Activated naive CD4-positive, alpha-beta T cell treated with anti-CD3 and anti-CD28 coated beads, Interleukin-2, amount 50 U/mL, for 72 hours (primary cell): ENCODE data around the gene SYN1. TPM values are rescaled to one million over a fixed set of nuclear protein-coding genes. Genes with fewer than 3 reads are reported as not detected.
A peak's percentile ranks its signal among the peaks of the same experiment; 100 is the strongest.

Experiments
- ATAC-seq, 2 donors: fragments of 150-1000 bp; cut with Tn5 transposase; 2 replicates each; pipeline ENCODE4 v1.10.0; 2021; ENCODE audit warnings: mild to moderate bottlenecking in 2 of 2, moderate library complexity in 2 of 2
- DNase-seq, 2 donors: peaks; one replicate each; pipeline ENCODE4 v3.0.0; 2021 to 2022; ENCODE audit warnings: low spot score in 2 of 2
- H3K27ac Mint-ChIP-seq, 2 donors: one replicate each; pipeline ENCODE4 v1.8.0; 2022; ENCODE audit warnings: mild to moderate bottlenecking in 2 of 2, mixed read lengths in 2 of 2
- H3K36me3 Mint-ChIP-seq, 2 donors: one replicate each; pipeline ENCODE4 v1.8.0; 2022; ENCODE audit warnings: mixed read lengths in 2 of 2
- H3K9me3 Mint-ChIP-seq, 2 donors: one replicate each; pipeline ENCODE4 v1.8.0; 2022; ENCODE audit warnings: mixed read lengths in 2 of 2
- total RNA-seq, 2 donors: library from RNA; stranded (reverse); gene quantifications; one replicate each; pipeline ENCODE4 v1.2.3, GENCODE V29; 2022

Gene SYN1
- total RNA-seq, 2 donors from 2014 or later, result 0.47 to 3.0 TPM

DNA sequence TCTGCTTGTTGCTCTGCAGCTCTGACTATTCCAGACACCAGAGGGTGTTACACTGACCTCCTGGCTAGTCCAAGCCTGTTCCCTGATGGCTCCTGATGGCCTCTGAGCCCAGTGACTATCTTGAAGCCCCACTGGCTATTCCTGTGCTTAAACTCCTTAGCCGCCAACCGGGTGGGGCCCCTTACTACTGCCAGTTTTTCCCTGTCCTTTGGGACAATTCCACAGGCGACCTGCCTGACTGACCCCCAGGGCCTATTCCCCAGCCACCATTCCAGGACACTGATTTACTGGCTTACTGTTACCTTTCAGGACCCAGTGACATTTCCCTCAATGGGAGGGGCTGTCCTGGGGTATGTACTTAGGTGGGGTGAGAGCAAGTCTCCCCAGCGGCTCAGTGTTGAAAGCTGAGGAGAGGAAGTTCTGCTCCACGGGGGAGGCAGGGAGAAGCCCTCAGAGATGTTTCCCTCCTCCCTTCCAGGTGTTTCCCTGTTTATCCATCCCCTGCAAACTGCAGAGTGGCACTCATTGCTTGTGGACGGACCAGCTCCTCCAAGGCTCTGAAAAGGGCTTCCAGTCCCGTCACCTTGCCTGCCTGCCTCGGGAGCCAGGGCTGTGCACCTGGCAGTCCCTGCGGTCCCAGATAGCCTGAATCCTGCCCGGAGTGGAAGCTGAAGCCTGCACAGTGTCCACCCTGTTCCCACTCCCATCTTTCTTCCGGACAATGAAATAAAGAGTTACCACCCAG is 33.4 kb downstream of the SYN1 start:
- Mint-ChIP-seq H3K9me3 (no peaks in the 10 kb centered on the region), H3K27ac (no peak overlapping the region), H3K36me3 (no peaks in the 10 kb centered on the region)
- DNase-seq, result no peak
- no peak for ATAC-seq

DNA sequence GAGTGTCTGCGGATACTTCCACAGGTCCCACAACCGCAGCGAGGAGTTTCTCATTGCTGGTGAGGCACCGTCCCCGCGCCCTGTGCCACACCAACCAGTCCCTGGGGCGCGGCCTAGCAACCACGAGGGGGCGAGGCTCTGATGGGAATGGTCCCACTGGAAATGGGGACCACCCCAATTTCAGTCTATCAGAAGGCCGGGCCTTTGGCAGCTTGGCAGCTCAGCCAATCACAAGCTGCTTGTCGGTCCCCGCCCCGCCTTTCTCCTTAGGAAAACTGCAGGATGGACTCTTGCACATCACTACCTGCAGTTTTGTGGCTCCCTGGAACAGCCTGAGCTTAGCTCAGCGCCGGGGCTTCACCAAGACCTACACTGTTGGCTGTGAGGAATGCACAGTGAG is 34.4 kb downstream of the SYN1 start:
- Mint-ChIP-seq H3K9me3 (no peaks in the 10 kb centered on the region), H3K36me3 (no peaks in the 10 kb centered on the region), H3K27ac (no peak overlapping the region)
- no peak for ATAC-seq
- no peak for DNase-seq

DNA sequence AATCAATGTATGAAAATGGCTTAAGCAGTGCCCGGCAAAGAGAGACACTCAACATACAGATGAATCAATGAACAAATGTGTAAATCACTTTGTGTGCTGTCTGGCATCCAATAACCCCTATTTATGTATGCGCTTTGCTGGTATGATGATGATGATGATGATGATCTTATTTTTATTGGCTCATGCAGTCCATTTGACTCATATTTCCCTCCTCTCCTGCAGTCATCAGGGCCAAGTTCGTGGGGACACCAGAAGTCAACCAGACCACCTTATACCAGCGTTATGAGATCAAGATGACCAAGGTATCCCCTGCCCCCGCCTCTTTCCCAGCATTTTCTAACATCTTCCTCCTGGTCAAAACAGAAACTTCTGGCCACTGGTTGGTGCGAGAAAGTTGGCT is 34.9 kb downstream of the SYN1 start:
- DNase-seq (no peak), ATAC-seq (no peak)
- H3K27ac Mint-ChIP-seq, result no peak overlapping the region
- H3K36me3 Mint-ChIP-seq, result no peaks in the 10 kb centered on the region
- H3K9me3 Mint-ChIP-seq, result no peaks in the 10 kb centered on the region

DNA sequence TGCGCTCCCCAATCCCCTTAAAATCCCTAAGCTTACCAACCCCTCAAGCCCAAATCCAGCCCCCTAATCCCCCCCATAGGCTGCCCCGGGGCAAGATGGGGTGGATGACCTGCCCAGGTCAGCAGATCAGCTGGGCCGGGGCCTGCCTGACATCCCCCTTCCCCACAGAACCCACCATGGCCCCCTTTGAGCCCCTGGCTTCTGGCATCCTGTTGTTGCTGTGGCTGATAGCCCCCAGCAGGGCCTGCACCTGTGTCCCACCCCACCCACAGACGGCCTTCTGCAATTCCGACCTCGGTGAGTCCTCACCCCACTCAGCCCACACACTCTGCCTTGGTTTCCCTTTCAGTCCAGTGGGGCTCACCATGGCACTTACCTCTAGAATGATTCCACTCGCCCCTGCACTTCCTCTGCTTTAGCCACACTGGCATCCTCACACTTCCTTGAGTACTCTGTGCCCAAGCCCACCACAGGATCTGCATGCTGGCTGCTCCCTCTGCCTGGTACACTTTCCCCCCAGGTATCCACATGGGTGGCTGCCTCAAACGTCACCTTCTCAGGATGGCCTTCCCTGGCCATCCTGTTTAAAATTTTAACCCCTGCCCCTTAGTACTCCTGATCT is 36.3 kb downstream of the SYN1 start:
- peak overlapping the region in 1 of 2 donors; percentile 95 for H3K27ac Mint-ChIP-seq
- no peaks in the 10 kb centered on the region for H3K9me3 Mint-ChIP-seq
- H3K36me3 Mint-ChIP-seq, result no peaks in the 10 kb centered on the region
- ATAC-seq, result no peak
- no peak for DNase-seq

DNA sequence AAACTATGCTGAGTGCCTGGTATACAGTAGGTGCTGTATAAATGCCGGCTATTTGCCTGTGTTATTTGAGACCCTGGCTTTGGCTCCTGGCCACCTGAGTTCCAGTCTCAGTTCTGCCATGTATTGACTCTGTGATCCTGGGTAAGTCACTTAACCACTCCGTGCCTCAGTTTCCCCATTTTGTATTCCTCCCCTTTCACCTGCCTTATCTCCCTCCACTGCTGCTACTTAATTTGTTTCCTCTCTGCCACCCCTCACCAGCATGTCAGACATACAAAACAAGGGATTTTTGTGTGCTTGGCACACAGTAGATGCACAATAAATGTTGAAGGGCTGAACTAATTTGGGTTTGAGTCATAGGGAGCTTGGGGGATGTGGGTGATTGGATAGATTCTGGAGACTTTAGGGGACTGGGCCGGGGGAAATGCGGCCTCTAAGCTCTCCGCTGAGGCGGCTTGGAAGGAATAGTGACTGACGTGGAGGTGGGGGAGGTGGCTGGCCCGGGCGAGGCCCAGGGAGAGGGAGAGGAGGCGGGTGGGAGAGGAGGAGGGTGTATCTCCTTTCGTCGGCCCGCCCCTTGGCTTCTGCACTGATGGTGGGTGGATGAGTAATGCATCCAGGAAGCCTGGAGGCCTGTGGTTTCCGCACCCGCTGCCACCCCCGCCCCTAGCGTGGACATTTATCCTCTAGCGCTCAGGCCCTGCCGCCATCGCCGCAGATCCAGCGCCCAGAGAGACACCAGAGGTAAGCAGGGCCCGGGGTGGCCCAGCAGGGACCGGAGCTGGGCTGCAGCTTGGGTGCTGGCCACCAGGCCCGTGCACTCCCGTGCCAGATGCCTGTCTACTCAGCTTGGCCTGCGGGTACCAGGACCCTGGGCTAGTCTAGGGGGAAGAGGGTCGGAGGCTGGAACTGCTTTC is 37.7 kb downstream of the SYN1 start, which contains the start of gene TIMP1:
TSS of gene TIMP1 (plus strand) at position 706 of the 917 bp plus-strand sequence. CDS start 980 bp downstream, outside the sequence.
- ATAC-seq, result peak; percentile 91 to 95
- H3K9me3 Mint-ChIP-seq, result no peaks in the 10 kb centered on the region
- H3K27ac Mint-ChIP-seq, result peak within 1 kb of the TSS; percentile 83 to 95
- no peaks in the 10 kb centered on the region for H3K36me3 Mint-ChIP-seq
- peak; percentile 66 to 87 for DNase-seq

DNA sequence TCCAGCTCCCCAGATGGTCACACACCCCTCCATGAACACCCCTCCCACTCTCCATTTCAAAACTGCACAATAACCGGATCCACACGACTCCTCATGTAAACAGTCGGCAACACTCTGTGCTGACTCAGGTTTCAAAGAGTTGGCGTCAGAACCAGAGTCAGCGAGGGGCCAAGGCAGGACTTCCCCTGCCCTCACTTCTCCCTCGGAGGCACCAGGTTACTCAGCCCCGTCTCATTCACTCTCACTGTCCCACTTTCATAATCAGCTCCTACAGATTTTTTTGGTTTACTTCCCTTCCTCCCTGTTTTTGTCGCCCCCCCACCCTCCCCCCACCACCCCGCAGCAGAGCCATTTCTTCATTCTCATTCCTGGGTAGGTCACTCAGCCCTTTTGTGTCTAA is 40.1 kb downstream of the SYN1 start:
- no peaks in the 10 kb centered on the region for H3K9me3 Mint-ChIP-seq
- H3K36me3 Mint-ChIP-seq, result no peaks in the 10 kb centered on the region
- DNase-seq, result peak in 1 of 2 donors; percentile 23
- ATAC-seq, result peak; percentile 62 to 63
- no peak overlapping the region for H3K27ac Mint-ChIP-seq

DNA sequence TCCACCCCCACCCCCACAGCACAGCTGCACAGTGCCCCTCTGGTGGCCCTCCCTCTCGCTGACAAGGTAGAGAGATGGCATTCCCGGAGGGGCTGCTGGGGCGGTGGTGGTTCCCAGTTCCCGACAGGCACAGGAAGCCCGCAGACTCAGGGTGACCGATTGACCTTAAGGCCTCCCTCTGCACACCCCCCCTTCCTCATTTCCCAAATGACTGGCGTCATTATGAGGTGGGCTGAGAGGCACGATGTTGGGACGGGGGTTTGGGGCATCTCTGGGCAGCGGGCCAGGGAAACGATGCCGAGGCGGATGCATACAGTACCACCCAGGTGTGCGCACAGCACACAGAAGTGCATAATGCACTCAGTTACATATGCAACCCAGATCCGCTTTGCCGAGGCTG is 41.0 kb downstream of the SYN1 start:
- H3K9me3 Mint-ChIP-seq, result no peaks in the 10 kb centered on the region
- no peaks in the 10 kb centered on the region for H3K36me3 Mint-ChIP-seq
- ATAC-seq, result no peak
- DNase-seq, result no peak
- no peak overlapping the region for H3K27ac Mint-ChIP-seq

DNA sequence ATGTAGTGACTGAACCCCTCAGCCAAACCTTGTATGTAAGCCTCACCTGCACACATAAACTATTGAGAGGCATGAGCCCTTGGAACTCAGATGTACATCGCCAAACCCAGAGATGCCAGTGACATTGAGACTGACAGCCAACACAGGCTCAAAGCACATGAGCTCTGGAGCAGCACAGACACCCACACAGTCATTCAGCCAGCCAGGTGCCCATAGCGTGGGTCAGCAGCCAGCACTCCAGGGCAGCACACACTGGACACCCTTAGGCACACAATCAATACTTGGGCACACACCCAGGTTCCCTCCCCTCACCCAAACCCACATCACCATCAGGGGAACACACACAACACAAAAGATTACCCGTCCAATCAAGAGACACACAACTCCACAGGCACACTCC is 41.8 kb downstream of the SYN1 start:
- H3K27ac Mint-ChIP-seq, result peak overlapping the region in 1 of 2 donors; percentile 43
- H3K36me3 Mint-ChIP-seq, result no peaks in the 10 kb centered on the region
- no peak for ATAC-seq
- DNase-seq, result no peak
- no peaks in the 10 kb centered on the region for H3K9me3 Mint-ChIP-seq

DNA sequence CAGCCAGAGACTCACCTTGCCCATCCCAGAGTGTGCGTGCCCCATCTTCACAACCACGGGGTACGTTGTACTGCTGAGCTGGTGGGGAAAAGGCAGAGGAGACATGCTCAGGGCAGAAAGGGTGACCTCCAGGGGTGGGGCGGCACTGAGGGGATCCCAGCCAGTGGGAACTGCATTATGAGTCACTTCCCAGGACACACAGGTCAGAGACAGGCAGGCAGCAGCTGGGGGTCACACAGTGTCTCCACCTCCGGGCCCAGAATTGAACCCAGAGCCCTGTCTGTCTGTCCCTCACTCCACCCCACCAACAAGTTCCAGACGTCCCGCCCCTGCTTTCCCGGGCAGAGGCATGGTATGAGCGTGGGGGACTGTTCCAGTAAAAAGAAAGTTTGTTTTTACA is 42.2 kb downstream of the SYN1 start:
- no peak for ATAC-seq
- H3K27ac Mint-ChIP-seq, result no peak overlapping the region

DNA sequence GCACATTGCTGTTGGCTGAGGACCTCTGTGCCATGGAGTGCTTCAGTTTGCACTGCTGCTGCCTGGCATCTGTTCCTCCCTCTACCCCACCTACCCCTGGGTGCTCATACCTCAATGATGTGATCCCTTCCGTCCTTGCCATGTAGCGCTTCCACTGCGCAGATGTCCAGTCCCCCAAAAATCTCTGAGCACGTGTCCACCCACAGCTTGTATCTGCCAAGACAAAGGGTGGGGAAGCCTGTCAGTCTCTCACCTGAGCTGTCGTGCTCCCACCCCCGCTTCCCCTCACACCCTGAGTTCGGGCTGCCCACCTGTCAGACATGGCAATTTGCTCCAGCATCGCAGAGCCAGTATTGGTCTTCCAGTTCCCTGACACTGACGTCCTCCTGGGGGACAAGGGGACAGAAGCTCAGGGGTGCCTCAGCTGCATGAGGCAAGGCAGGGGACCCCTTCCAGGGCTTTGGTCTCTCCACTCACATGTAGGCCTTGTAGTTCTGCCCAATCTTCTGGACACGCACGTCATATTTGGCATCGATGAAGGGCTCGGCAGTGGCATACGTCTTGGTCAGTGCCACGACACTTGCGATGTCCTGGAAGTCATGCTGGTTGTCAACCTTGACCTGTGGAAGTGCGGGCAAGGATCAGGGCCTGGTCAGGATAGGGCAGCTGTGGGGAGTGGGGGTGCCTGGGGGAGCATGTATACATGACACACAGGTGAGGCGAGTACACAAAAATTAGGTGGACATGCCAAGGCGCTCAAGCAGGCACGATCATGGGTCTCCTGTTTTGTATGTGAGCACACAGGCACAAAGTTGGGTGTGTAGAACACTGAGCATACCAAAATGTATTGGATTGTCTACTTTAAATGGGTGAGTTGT is 43.4 kb downstream of the SYN1 start:
- Mint-ChIP-seq H3K36me3 (peaks cover 0 to 10% of the 10 kb centered on the region in 2 donors), H3K27ac (no peak overlapping the region)

More for the DNA sequence above, 42.2 kb downstream of the SYN1 start:
- H3K9me3 Mint-ChIP-seq, result no peaks in the 10 kb centered on the region
- H3K36me3 Mint-ChIP-seq, result no peaks in the 10 kb centered on the region
- DNase-seq, result no peak

DNA sequence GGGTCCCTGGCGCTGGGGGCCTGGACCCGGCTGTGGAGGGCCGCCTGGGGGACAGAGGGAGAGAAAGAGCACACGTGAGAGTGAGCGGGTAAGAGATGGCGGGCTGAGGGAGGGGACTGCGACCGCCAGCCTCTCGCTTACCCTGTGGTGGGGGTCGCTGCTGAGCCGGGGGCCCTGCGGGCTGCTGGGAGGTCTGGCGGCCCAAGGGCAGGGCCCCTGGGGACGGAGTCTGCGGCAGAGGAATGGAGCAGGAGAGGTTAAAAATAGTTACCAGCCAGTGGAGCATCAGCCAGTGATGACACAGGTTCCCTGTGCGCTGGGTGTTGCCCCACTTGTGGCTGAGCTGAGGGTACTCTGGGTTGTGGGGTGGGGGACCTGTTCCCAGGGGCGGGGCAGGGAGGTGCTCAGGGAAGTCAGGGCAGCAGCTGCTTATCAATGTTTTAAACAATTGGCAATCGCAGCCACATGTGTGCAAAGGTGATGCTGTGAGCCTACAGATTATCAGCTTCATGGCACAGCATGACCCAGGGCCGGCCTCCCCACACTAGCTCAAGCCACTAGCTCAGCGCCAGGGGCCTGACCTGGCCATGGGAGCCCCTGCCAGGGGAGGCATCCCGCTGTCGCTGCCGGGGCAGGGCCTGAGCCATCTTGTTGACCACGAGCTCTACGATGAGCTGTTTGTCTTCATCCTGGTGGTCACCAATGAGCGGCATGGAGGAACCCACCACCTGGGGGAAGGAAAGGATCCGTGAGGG is 44.9 kb downstream of the SYN1 start:
- Mint-ChIP-seq H3K9me3 (no peaks in the 10 kb centered on the region), H3K36me3 (peaks cover 7 to 22% of the 10 kb centered on the region in 2 donors), H3K27ac (no peak overlapping the region)
- DNase-seq (no peak), ATAC-seq (no peak)

More for the DNA sequence above, 43.4 kb downstream of the SYN1 start:
- no peaks in the 10 kb centered on the region for H3K9me3 Mint-ChIP-seq
- DNase-seq, result no peak
- ATAC-seq, result no peak

DNA sequence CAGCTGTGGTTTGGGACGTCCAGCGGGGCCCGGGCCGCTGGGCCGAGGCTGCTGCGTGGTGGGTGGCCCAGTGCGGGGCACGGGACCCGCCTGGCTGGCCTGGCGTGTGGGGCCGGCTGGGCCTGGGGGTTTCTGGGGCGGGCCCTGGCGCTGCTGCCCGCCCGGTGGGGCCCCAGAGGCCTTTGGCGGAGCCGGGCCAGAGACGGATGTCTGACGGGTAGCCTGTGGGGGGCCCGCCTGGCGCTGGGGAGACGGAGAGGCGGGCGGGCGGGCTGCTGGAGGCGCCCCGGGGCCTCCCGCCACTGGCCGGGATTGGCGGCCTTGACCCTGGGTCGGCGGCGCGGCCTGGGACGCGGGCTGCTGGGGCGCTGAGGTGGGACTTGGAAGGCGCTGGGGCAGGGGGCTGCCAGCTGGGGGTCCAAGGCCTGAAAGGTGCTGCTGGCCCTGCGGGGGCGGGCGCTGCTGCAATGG is 45.5 kb downstream of the SYN1 start:
- no peaks in the 10 kb centered on the region for H3K9me3 Mint-ChIP-seq
- DNase-seq (no peak), ATAC-seq (no peak)
- peaks cover 7 to 22% of the 10 kb centered on the region in 2 donors for H3K36me3 Mint-ChIP-seq
- H3K27ac Mint-ChIP-seq, result no peak overlapping the region

DNA sequence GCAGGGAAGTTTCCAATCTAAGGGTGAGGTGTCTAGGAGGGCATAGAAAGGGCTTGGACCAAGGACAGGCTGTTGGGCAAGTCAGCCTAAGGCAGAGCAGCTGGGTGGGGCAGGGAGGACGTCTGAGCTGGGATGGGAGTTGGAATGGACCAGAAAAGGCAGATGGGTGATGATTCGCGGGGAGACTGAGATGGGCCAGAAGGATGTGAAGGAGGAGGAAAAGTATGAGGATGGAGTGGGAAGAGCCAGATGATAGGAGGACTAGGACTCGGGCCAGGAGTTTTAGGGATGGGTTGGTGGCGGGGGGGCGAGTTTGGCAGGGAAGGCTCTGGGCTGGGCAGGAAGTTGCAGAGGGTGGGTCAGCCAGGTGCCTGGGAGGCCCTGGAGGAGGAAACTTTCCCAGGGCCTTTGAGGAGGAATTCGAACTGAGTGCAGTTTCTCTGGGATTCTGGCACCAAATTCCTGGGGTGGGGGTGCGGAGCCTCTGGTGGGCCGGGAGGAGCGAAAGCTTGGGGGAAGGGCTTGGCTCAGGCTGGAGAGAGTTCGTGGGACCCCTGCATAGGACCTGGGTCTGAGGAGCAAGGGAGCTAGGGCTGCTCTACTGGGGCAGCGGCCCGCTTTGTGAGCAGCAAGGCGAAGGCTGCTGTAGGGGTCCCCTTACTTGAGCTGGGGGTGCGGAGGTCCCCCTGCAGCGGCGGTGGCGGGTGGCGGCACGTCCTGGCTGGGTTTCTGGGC is 46.1 kb downstream of the SYN1 start:
- ATAC-seq (peak in 1 of 2 donors; percentile 21), DNase-seq (no peak)
- peak overlapping the region in 1 of 2 donors; percentile 25 for H3K27ac Mint-ChIP-seq
- peaks cover 7 to 22% of the 10 kb centered on the region in 2 donors for H3K36me3 Mint-ChIP-seq
- H3K9me3 Mint-ChIP-seq, result no peaks in the 10 kb centered on the region

DNA sequence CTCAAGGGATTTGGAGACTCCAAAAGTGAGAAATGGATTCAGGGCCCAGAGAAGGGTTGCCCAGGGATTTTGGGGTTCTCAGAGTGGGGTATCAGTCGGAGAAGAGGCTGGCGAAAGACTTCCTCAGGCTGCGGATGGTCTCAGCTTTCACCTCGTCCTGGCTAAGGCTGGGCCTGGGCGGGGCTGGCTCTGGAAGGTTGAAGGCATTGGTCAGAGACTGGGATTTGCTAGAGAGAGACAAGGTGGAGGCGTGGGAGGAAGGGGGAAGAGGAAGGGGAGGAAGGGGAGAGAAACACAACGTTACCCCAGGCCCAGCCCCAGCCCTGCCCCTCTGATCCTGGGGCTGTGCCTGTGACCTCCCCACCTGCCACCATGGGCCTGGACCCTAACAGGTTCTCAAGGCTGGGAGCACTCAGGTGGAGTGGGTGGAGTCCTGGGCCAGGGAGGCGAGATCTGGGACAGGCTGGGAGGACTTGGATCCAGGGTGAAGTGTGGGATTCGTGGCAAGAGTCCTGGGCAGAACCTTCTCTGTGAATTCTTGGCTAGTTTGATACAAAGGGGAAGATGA is 46.8 kb downstream of the SYN1 start:
- H3K27ac Mint-ChIP-seq, result peak overlapping the region in 1 of 2 donors; percentile 25
- ATAC-seq, result no peak
- H3K9me3 Mint-ChIP-seq, result no peaks in the 10 kb centered on the region
- no peak for DNase-seq
- H3K36me3 Mint-ChIP-seq, result peaks cover 7 to 22% of the 10 kb centered on the region in 2 donors
